ENCODE results near the gene PTPN14. TPM values are rescaled to one million over a fixed set of nuclear protein-coding genes. Genes with fewer than 3 reads are reported as not detected.

PTPN14 gene
- total RNA-seq, 1 experiment from 2014 or later: 209 TPM

GRCh38 chr1:214583113-214583512 is 31.7 kb upstream of the PTPN14 start:
- ATAC-seq (no peak), DNase-seq (ENCODE audit: low read depth, low spot score) (no peak)
- POLR2A ChIA-PET: interaction anchor here (0.6 to 2.4 kb wide), 4 partner anchors 11 to 34 kb away, joined by 3 to 10 read pairs (median 3); partner anchors contain the start of gene PTPN14
- CTCF ChIA-PET: interaction anchor here (0.7 to 0.9 kb wide), 2 partner anchors 52 to 251 kb away, joined by 3 read pairs; no protein-coding TSS in a partner anchor
- Histone ChIP-seq H3K27me3 (ENCODE audit: control insufficient read depth, insufficient read depth, low read length) (no peaks in the 10 kb centered on the region), H3K4me3 (ENCODE audit: low read depth in 2 of 2, low read length in 2 of 2) (no peak overlapping the region), H3K27ac (ENCODE audit: low read length) (peak overlapping the region; percentile 86), H3K36me3 (ENCODE audit: control insufficient read depth, insufficient read depth, low read length) (no peaks in the 10 kb centered on the region), H3K9me3 (ENCODE audit: control insufficient read depth, insufficient read depth, low read depth, low read length) (no peaks in the 10 kb centered on the region), H3K4me1 (ENCODE audit: control insufficient read depth, insufficient read depth, low read length) (peaks cover 46% of the 10 kb centered on the region)
- no TSS peak for BruUV-seq (replicated peaks)
- intact Hi-C loops (cut with micrococcal nuclease; ENCODE audit: unreplicated experiment) (loop anchor here (2.0 to 5.0 kb wide), 2 partner anchors 34 to 71 kb away; no protein-coding TSS in a partner anchor), in situ Hi-C loops (cut with HindIII; ENCODE audit: low pct_unique_long_range_greater_than_20kb, low sequenced_read_pairs) (no loop called here)
- TF ChIP-seq TCF7L2 (IDR thresholded peaks at IDR 0.05; ENCODE audit: low read depth, low read length) (no peak), SIN3A (IDR thresholded peaks at IDR 0.05; ENCODE audit: borderline replicate concordance, insufficient read depth, low read depth, low read length) (no peak), CTCF (IDR thresholded peaks at IDR 0.05) (no peak), REST (IDR thresholded peaks at IDR 0.05; ENCODE audit: insufficient read depth in 1 of 2, low read depth in 2 of 2, low read length in 1 of 2) (no peak), POLR2AphosphoS5 (IDR thresholded peaks at IDR 0.05; ENCODE audit: low read depth, low read length) (no peak)

- H3K4me3 ChIP-seq (ENCODE audit: low read depth in 2 of 2, low read length in 2 of 2): peak overlapping the region in 1 of 2 experiments; percentile 14; a peak in 2 of 4 replicates
- DNase-seq (ENCODE audit: low read depth, low spot score): no peak
- BruUV-seq (replicated peaks): no TSS peak
- no peaks in the 10 kb centered on the region for H3K36me3 ChIP-seq (ENCODE audit: control insufficient read depth, insufficient read depth, low read length)
- TF ChIP-seq POLR2AphosphoS5 (IDR thresholded peaks at IDR 0.05; ENCODE audit: low read depth, low read length) (no peak), TCF7L2 (IDR thresholded peaks at IDR 0.05; ENCODE audit: low read depth, low read length) (peak; percentile 79)
- ChIA-PET CTCF (interaction anchor here (0.6 to 0.7 kb wide), 2 partner anchors 53 to 565 kb away, joined by 3 read pairs; no protein-coding TSS in a partner anchor), POLR2A (interaction anchor here (0.7 to 2.4 kb wide), 3 partner anchors 10 to 265 kb away, joined by 3 to 10 read pairs (median 8); partner anchors contain the start of gene PTPN14)
- in situ Hi-C loops (cut with HindIII; ENCODE audit: low pct_unique_long_range_greater_than_20kb, low sequenced_read_pairs) (no loop called here), intact Hi-C loops (cut with micrococcal nuclease; ENCODE audit: unreplicated experiment) (loop anchor here (2.0 to 5.0 kb wide), 2 partner anchors 34 to 70 kb away; no protein-coding TSS in a partner anchor)
- peak overlapping the region; percentile 86 for H3K27ac ChIP-seq (ENCODE audit: low read length)
- H3K9me3 ChIP-seq (ENCODE audit: control insufficient read depth, insufficient read depth, low read depth, low read length): 0 out of 2 replicates have a peak, but pooled peaks cover 3% of the 10 kb centered on the region
- peaks cover 46% of the 10 kb centered on the region for H3K4me1 ChIP-seq (ENCODE audit: control insufficient read depth, insufficient read depth, low read length)
- no peaks in the 10 kb centered on the region for H3K27me3 ChIP-seq (ENCODE audit: control insufficient read depth, insufficient read depth, low read length)
- ATAC-seq: peak; percentile 82
These were observed 31.0 kb upstream of the PTPN14 start for GRCh38 chr1:214582289-214582891.

Data from Panc1 (cell line).